Type B pancreatic cell (in vitro differentiated cells): Measurements from ENCODE around the gene VIM. TPM values are rescaled to one million over a fixed set of nuclear protein-coding genes. Genes with fewer than 3 reads are reported as not detected.

Experiments used
- DNase-seq: peaks from one replicate; pipeline ENCODE4 v3.0.0; 2021; ENCODE audit warnings: mixed read lengths; ENCODE audit not compliant: unreplicated experiment; ENCODE audit errors: extremely low spot score
- H3K27ac Mint-ChIP-seq: 2 replicates; pipeline ENCODE4 v1.8.0; 2021; ENCODE audit warnings: mild to moderate bottlenecking, mixed read lengths
- H3K27me3 Mint-ChIP-seq: 2 replicates; pipeline ENCODE4 v1.8.0; 2021; ENCODE audit warnings: mixed read lengths
- H3K36me3 Mint-ChIP-seq: 2 replicates; pipeline ENCODE4 v1.8.0; 2021; ENCODE audit warnings: mixed read lengths
- H3K4me1 Mint-ChIP-seq: one replicate; pipeline ENCODE4 v1.8.0; 2021; ENCODE audit warnings: mixed read lengths; ENCODE audit not compliant: unreplicated experiment
- H3K4me3 Mint-ChIP-seq: 2 replicates; pipeline ENCODE4 v1.8.0; 2021; ENCODE audit warnings: mild to moderate bottlenecking, mixed read lengths
- H3K9me3 Mint-ChIP-seq: 2 replicates; pipeline ENCODE4 v1.8.0; 2021; ENCODE audit warnings: mixed read lengths
- CTCF ChIP-seq: fragments of 200-600 bp; sonication (generic); conservative IDR thresholded peaks from 2 replicates; pipeline ENCODE4 v1.5.0; 2021; ENCODE audit warnings: antibody characterized with exemption, mild to moderate bottlenecking
- total RNA-seq: library from RNA; stranded (reverse); gene quantifications from 2 replicates; pipeline ENCODE4 v1.2.1, GENCODE V29; 2021; ENCODE audit warnings: low replicate concordance

VIM gene
- total RNA-seq, 1 donor from 2014 or later, result 2,500 TPM

GRCh38 chr10:17199351-17199804 lies 28.7 kb upstream of the VIM start:
- Mint-ChIP-seq H3K27ac (peak overlapping the region; percentile 87), H3K9me3 (peaks cover 4% of the 10 kb centered on the region), H3K27me3 (no peaks in the 10 kb centered on the region), H3K4me1 (peaks cover 56% of the 10 kb centered on the region), H3K36me3 (peaks cover under 1% of the 10 kb centered on the region), H3K4me3 (peak overlapping the region; percentile 90)
- DNase-seq, result no peak
- no peak for TF ChIP-seq CTCF

- Mint-ChIP-seq H3K9me3 (peaks cover 4% of the 10 kb centered on the region), H3K4me1 (peaks cover 58% of the 10 kb centered on the region), H3K4me3 (peak overlapping the region; percentile 90), H3K27ac (peak overlapping the region; percentile 91), H3K36me3 (no peaks in the 10 kb centered on the region), H3K27me3 (no peaks in the 10 kb centered on the region)
- TF ChIP-seq CTCF, result no peak
- DNase-seq, result no peak
Observed at GRCh38 chr10:17200001-17200911, 27.8 kb upstream of the VIM start.

GRCh38 chr10:17200912-17201793 lies 26.9 kb upstream of the VIM start, which contains the start of gene TRDMT1:
TRDMT1 (minus strand) TSS chr10:17201672; CDS start chr10:17201634, 38 bp downstream.
- peaks cover 58% of the 10 kb centered on the region for H3K4me1 Mint-ChIP-seq
- peak within 1 kb of the TSS; percentile 90 for H3K4me3 Mint-ChIP-seq
- H3K27ac Mint-ChIP-seq, result peak within 1 kb of the TSS; percentile 91
- H3K36me3 Mint-ChIP-seq, result no peaks in the 10 kb centered on the region
- TF ChIP-seq CTCF, result no peak
- peak; percentile 93 for DNase-seq
- no peaks in the 10 kb centered on the region for H3K27me3 Mint-ChIP-seq
- H3K9me3 Mint-ChIP-seq, result no peaks in the 10 kb centered on the region

GRCh38 chr10:17201794-17202116 lies 26.3 kb upstream of the VIM start:
- peak overlapping the region; percentile 90 for H3K4me3 Mint-ChIP-seq
- no peaks in the 10 kb centered on the region for H3K36me3 Mint-ChIP-seq
- no peaks in the 10 kb centered on the region for H3K27me3 Mint-ChIP-seq
- no peak for TF ChIP-seq CTCF
- H3K4me1 Mint-ChIP-seq, result peaks cover 60% of the 10 kb centered on the region
- no peaks in the 10 kb centered on the region for H3K9me3 Mint-ChIP-seq
- peak overlapping the region; percentile 91 for H3K27ac Mint-ChIP-seq
- no peak for DNase-seq

GRCh38 chr10:17202506-17202905 lies 25.5 kb upstream of the VIM start:
- H3K27me3 Mint-ChIP-seq, result no peaks in the 10 kb centered on the region
- no peaks in the 10 kb centered on the region for H3K36me3 Mint-ChIP-seq
- peak overlapping the region; percentile 91 for H3K27ac Mint-ChIP-seq
- H3K9me3 Mint-ChIP-seq, result no peaks in the 10 kb centered on the region
- no peak for DNase-seq
- peaks cover 57% of the 10 kb centered on the region for H3K4me1 Mint-ChIP-seq
- no peak for TF ChIP-seq CTCF
- peak overlapping the region; percentile 90 for H3K4me3 Mint-ChIP-seq
